Sigmoid colon (tissue), 7 donors: Measurements from ENCODE around the gene GATB. TPM values are rescaled to one million over a fixed set of nuclear protein-coding genes. Genes with fewer than 3 reads are reported as not detected.

ENCODE experiments used
- DNase-seq: peaks from one replicate; pipeline ENCODE4 v3.0.0-alpha.2; 2019
- H3K27ac ChIP-seq, 4 donors: fragments of 200-600 bp; sonication (generic); one replicate each; pipeline ENCODE4 v1.5.1; 2016 to 2019; ENCODE audit warnings: mild to moderate bottlenecking in 1 of 4
- H3K27me3 ChIP-seq, 3 donors: fragments of 200-600 bp; sonication (generic); one replicate each; pipeline ENCODE4 v1.5.1; 2019; ENCODE audit warnings: mild to moderate bottlenecking in 1 of 3
- H3K36me3 ChIP-seq, 4 donors: fragments of 200-600 bp; sonication (generic); one replicate each; pipeline ENCODE4 v1.5.1; 2016 to 2019
- H3K4me1 ChIP-seq, 4 donors: fragments of 200-600 bp; sonication (generic); one replicate each; pipeline ENCODE4 v1.5.1; 2017 to 2019
- H3K4me3 ChIP-seq, 4 donors: fragments of 200-600 bp; sonication (generic); one replicate each; pipeline ENCODE4 v1.5.1; 2017 to 2019; ENCODE audit warnings: mild to moderate bottlenecking in 2 of 4, moderate library complexity in 1 of 4
- H3K9me3 ChIP-seq, 4 donors: fragments of 200-600 bp in 3 of 4; sonication (generic) in 3 of 4; one replicate each; pipeline versions ENCODE4 v1.5.1 to v1.6.1; 2013 to 2019
- CTCF ChIP-seq, 4 experiments: fragments of 450-650 bp in 3 of 4; fragments of 200-600 bp in 1 of 4; IDR thresholded peaks; one replicate each; pipeline ENCODE4 v1.5.1; 2016 to 2019; ENCODE audit warnings: antibody characterized with exemption in 4 of 4, mild to moderate bottlenecking in 3 of 4, moderate library complexity in 2 of 4
- EP300 ChIP-seq, 4 donors: sonication (generic); formaldehyde crosslinking; IDR thresholded peaks; one replicate each; pipeline ENCODE4 v1.6.1; 2017; ENCODE audit warnings: antibody characterized with exemption in 4 of 4
- POLR2A ChIP-seq, 2 donors: fragments of 450-650 bp; IDR thresholded peaks; one replicate each; pipeline ENCODE4 v1.6.1; 2016; ENCODE audit warnings: antibody characterized with exemption in 2 of 2, mild to moderate bottlenecking in 2 of 2, moderate library complexity in 2 of 2
- POLR2AphosphoS5 ChIP-seq, 4 donors: sonication (generic); formaldehyde crosslinking; IDR thresholded peaks; one replicate each; pipeline ENCODE4 v1.6.1; 2017; ENCODE audit warnings: antibody characterized with exemption in 4 of 4
- WGBS, 2 donors: extraction: QIAGEN DNeasy Blood & Tissue Kit; methylation state at CpG; one replicate each; pipeline ENCODE4 v1.1.7; 2013; 5-methylcytosine and 5-hydroxymethylcytosine counted together
- intact Hi-C: fragments of 100-400 bp; cut with DNase I; formaldehyde crosslinking; loops from one replicate; pipeline ENCODE4 v1.15.1; 2023
- polyA plus RNA-seq, 3 donors: library from polyadenylated mRNA; stranded (reverse); fragments of 200-250 nt; gene quantifications; one replicate each; pipeline ENCODE4 v1.2.3, GENCODE V29; 2013
- total RNA-seq, 4 donors: library from RNA; depleted of rRNA; stranded (reverse); fragments of >200 nt; gene quantifications; one replicate each; pipeline ENCODE4 v1.1.0, GENCODE V29; 2016
- donor health status: healthy with polysubstance abuse.
- donor health status: Bipolar disorder and iron deficiency.
- donor health status: healthy.

Gene GATB
- total and polyA plus RNA-seq, 7 donors = 11.1 to 22.1 (median 15.1) TPM

- TF ChIP-seq POLR2A (IDR thresholded peaks at IDR 0.05) (no peak), CTCF (IDR thresholded peaks at IDR 0.05) (no peak), EP300 (IDR thresholded peaks at IDR 0.05) (no peak), POLR2AphosphoS5 (IDR thresholded peaks at IDR 0.05) (no peak)
- no peaks in the 10 kb centered on the region for H3K4me1 ChIP-seq
- 55 to 76% methylated on average over 3 of the region's 3 CpGs for WGBS, 2 donors
Observed at GRCh38 chr4:151626751-151627150, 134.1 kb downstream of the GATB start.

GRCh38 chr4:151626228-151626627 is 134.6 kb downstream of the GATB start:
- no peaks in the 10 kb centered on the region for H3K4me1 ChIP-seq
- intact Hi-C loops = no loop called here

More at GRCh38 chr4:151626751-151627150, 134.1 kb downstream of the GATB start:
- Histone ChIP-seq H3K36me3 (no peaks in the 10 kb centered on the region), H3K27me3 (no peaks in the 10 kb centered on the region), H3K27ac (no peak overlapping the region), H3K9me3 (no peaks in the 10 kb centered on the region), H3K4me3 (no peak overlapping the region)
- no peak for DNase-seq
- intact Hi-C loops = no loop called here

GRCh38 chr4:151624626-151625565 is 135.9 kb downstream of the GATB start:
- TF ChIP-seq CTCF (IDR thresholded peaks at IDR 0.05) (no peak), EP300 (IDR thresholded peaks at IDR 0.05) (no peak), POLR2AphosphoS5 (IDR thresholded peaks at IDR 0.05) (no peak), POLR2A (IDR thresholded peaks at IDR 0.05) (no peak)
- no peaks in the 10 kb centered on the region for H3K27me3 ChIP-seq
- no peaks in the 10 kb centered on the region for H3K36me3 ChIP-seq
- no peak for DNase-seq
- intact Hi-C loops = no loop called here
- no peak overlapping the region for H3K27ac ChIP-seq
- H3K9me3 ChIP-seq = no peaks in the 10 kb centered on the region
- no peaks in the 10 kb centered on the region for H3K4me1 ChIP-seq
- no peak overlapping the region for H3K4me3 ChIP-seq
- WGBS, 2 donors = 88 to 93% methylated on average over 14 of the region's 14 CpGs

More at GRCh38 chr4:151626228-151626627, 134.6 kb downstream of the GATB start:
- no peaks in the 10 kb centered on the region for H3K27me3 ChIP-seq
- H3K4me3 ChIP-seq = no peak overlapping the region
- no peaks in the 10 kb centered on the region for H3K36me3 ChIP-seq
- no peak for DNase-seq
- no peak overlapping the region for H3K27ac ChIP-seq
- H3K9me3 ChIP-seq = no peaks in the 10 kb centered on the region
- 90 to 94% methylated on average over 3 of the region's 3 CpGs for WGBS, 2 donors
- TF ChIP-seq POLR2AphosphoS5 (IDR thresholded peaks at IDR 0.05) = no peak
- TF ChIP-seq EP300 (IDR thresholded peaks at IDR 0.05) = no peak
- no peak for TF ChIP-seq POLR2A (IDR thresholded peaks at IDR 0.05)
- no peak for TF ChIP-seq CTCF (IDR thresholded peaks at IDR 0.05)
